NT2/D1 (cell line): ENCODE results near the gene NCCRP1.
A peak's percentile ranks its signal among the peaks of the same experiment; 100 is the strongest.

Experiments used
- DNase-seq: peaks from one replicate; pipeline ENCODE4 v3.0.0-alpha.2; 2011; ENCODE audit warnings: low read depth, low spot score
- H3K27me3 ChIP-seq: 2 replicates; pipeline ENCODE4 v1.6.0; 2011; ENCODE audit warnings: mild to moderate bottlenecking; ENCODE audit not compliant: insufficient read length, insufficient read depth
- H3K36me3 ChIP-seq: 2 replicates; pipeline ENCODE4 v1.6.1; 2011; ENCODE audit warnings: mild to moderate bottlenecking, low read length, mixed read lengths; ENCODE audit not compliant: insufficient read depth, insufficient read length
- H3K4me1 ChIP-seq: 2 replicates; pipeline ENCODE4 v1.5.1; 2011; ENCODE audit not compliant: insufficient read depth, insufficient read length
- H3K4me3 ChIP-seq: 2 replicates; pipeline ENCODE4 v1.5.1; 2011; ENCODE audit warnings: low read depth; ENCODE audit not compliant: insufficient read length
- H3K9ac ChIP-seq: 2 replicates; pipeline ENCODE4 v1.6.0; 2011; ENCODE audit warnings: low read depth; ENCODE audit not compliant: insufficient read length
- H3K9me3 ChIP-seq: 2 replicates; pipeline ENCODE4 v1.5.1; 2011; ENCODE audit warnings: mild to moderate bottlenecking, low read length; ENCODE audit not compliant: insufficient read depth
- SUZ12 ChIP-seq: IDR thresholded peaks from 2 replicates; pipeline ENCODE4 v1.6.1; 2011; ENCODE audit not compliant: insufficient read length, insufficient read depth; ENCODE audit errors: extremely low read depth
- YY1 ChIP-seq: IDR thresholded peaks from 2 replicates; pipeline ENCODE4 v1.6.1; 2011; ENCODE audit not compliant: insufficient read length, insufficient read depth
- ZNF274 ChIP-seq: IDR thresholded peaks from 2 replicates; pipeline ENCODE4 v1.6.1; 2011; ENCODE audit warnings: mild to moderate bottlenecking, low read depth, low read length

The NCCRP1 gene

DNA sequence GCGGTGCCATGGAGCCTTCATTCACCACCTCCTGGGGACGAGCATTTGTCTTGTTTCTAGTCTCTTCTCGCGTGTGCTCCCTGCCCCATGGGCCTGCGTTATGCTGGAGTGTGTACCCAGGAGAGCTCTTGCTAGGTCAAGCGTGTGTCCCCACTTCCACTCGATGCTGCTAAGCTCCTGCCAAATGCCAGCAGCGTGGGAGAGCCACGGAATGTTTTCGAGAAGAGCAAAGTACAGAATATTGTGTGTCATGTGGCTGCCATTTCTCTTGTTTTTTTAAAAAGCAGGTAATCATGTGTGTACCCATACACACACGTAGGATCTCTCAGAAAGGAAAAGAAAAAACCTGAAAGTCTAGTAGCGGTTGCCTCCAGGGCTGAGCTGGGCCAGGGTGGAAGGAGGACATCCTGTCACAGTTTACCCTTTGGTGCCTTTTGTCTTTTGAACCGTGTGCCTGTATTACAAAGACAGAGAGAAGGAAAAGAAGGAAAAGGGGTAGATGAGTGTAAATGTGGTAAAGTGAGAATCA, 42.6 kb upstream of the NCCRP1 start:
- Histone ChIP-seq H3K4me3 (no peak overlapping the region), H3K27me3 (no peaks in the 10 kb centered on the region), H3K9me3 (peaks cover under 1% of the 10 kb centered on the region; the same call in 1 of the 2 replicates), H3K36me3 (peaks cover 13% of the 10 kb centered on the region), H3K9ac (no peak overlapping the region), H3K4me1 (peaks cover 9% of the 10 kb centered on the region)
- TF ChIP-seq ZNF274 (no peak), YY1 (no peak), SUZ12 (no peak)
- no peak for DNase-seq

DNA sequence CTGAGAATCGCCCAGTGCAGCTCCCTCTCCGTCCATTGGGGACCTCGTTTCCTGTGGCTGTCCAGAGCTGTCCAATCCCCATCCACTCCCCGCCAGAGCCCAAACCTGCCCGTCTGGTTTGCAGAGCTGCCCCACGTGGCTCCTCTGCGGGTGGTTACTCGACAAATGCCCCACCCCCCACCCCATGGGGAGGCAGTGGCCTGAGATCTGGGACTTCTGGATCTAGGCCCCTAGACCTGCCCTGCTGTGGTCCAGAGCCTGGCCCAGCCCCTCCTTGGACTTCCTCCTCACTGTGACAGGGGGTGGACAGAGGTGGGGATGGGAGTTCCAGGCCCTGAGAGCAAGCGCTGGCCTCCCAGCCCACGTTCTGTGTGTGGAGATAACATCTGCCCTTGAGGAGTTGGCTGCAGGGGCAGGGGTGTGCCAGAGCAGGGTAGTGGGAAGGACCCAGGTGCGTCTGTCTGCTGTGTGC, 42.1 kb upstream of the NCCRP1 start:
- TF ChIP-seq ZNF274 (no peak), YY1 (no peak), SUZ12 (no peak)
- peaks cover 13% of the 10 kb centered on the region for H3K36me3 ChIP-seq
- H3K9me3 ChIP-seq, result no peaks in the 10 kb centered on the region
- no peak overlapping the region for H3K9ac ChIP-seq
- H3K4me1 ChIP-seq, result peaks cover 9% of the 10 kb centered on the region
- no peak overlapping the region for H3K4me3 ChIP-seq
- no peak for DNase-seq
- H3K27me3 ChIP-seq, result no peaks in the 10 kb centered on the region

DNA sequence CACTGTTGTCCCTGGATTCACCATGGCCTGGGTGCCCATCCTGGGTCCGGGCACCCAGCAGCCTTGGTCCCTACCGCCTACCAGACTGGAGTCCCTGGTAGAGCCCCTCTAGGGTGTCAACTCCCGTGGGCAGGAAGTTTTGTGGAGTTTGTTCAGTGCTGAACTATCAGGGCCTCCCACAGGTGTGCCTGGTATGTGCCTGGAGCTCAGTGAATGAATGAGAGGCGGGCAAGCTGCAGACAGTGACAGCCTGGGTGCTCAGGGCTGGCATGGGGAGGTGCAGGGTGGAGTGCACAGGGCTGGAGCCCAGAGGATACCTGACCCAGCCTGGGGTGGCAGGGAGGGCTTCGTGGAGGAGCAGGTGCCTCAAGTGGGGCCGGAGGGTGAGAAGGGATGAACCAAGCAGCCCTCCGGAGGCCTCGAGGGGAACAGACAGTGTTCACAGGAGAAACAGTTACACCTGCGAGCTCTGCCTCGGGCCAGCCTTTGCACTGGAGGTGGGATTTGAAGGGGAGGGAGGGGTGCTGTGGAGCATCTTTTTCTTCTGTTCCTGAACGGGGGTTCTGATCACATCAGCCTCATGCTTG, 41.6 kb upstream of the NCCRP1 start:
- Histone ChIP-seq H3K4me3 (no peak overlapping the region), H3K36me3 (peaks cover 14% of the 10 kb centered on the region), H3K27me3 (no peaks in the 10 kb centered on the region), H3K4me1 (peaks cover 9% of the 10 kb centered on the region), H3K9ac (no peak overlapping the region), H3K9me3 (no peaks in the 10 kb centered on the region)
- DNase-seq, result no peak
- TF ChIP-seq YY1, result no peak
- TF ChIP-seq SUZ12, result no peak
- TF ChIP-seq ZNF274, result no peak

DNA sequence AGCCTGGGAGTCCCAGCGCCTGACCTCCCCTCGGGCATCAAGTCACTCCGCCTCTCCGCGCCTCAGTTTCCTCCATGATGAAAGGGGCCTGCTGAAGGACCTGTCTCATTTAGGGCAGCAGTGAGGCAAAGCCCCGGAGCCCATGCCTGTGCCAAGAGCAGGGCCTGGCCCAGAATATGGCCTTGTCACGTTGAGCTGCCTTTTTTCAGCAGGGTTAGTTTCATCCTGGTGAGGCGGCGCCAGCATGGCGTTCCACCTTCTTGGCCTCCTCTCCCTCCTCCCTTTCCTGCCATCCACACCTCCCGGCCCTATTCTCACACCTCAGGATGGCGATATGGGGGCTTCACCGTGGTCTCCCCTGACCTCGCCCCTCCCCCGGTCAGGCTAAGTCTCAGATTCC, 41.0 kb upstream of the NCCRP1 start:
- TF ChIP-seq YY1, result no peak
- no peak for TF ChIP-seq ZNF274
- TF ChIP-seq SUZ12, result no peak
- no peak overlapping the region for H3K9ac ChIP-seq
- no peaks in the 10 kb centered on the region for H3K9me3 ChIP-seq
- H3K27me3 ChIP-seq, result no peaks in the 10 kb centered on the region
- DNase-seq, result no peak
- peaks cover 19% of the 10 kb centered on the region for H3K36me3 ChIP-seq
- H3K4me1 ChIP-seq, result peaks cover 9% of the 10 kb centered on the region
- no peak overlapping the region for H3K4me3 ChIP-seq

DNA sequence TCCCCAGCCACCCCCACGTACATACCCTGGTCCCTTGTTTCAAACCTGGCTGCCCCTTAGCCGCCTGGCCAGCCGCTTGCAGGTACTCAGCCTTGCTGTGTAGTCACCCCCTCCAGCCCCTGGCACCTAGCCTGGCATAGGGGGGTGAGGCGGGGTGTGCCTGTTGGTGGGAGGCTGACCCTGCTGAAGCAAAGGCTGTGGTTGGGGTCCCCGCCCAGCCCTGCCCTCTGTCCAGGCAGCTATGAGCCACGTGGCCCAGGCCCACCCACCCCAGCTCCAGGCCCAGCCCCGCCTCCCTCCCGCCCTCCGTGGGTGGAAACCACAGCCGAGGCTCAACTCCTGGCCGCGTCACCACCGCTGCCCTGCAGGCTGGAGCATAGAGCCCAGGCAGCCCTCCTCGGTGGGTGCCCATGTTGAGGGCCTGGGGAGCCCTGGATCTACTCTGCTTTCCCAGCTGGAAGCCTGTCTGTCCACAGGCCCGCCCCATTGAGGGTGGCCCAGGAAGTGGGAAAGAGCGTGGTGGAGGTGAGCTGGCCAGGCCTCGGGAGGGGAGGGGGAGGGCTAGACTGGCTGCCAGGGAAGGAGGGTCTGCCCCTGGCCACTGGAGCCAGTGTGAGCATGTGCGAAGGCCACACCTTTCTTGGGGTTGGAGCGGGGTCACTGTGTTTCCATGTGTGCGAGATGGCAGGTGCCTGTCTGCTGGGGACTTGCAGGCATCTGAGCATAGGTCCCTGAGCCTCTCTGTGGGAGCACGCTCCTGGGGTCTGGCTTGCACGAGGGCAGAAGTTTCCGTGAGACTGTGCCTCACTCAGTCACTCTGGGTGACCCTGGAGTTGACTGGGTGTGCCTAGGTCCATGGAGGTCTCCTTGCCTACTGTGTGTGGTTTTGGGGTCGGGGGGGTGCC, 40.2 kb upstream of the NCCRP1 start:
- H3K4me1 ChIP-seq, result peaks cover 9% of the 10 kb centered on the region
- peak overlapping the region; percentile 36 for H3K9ac ChIP-seq
- peaks cover 16% of the 10 kb centered on the region for H3K36me3 ChIP-seq
- no peaks in the 10 kb centered on the region for H3K9me3 ChIP-seq
- H3K27me3 ChIP-seq, result no peaks in the 10 kb centered on the region
- H3K4me3 ChIP-seq, result no peak overlapping the region
- no peak for DNase-seq
- no peak for TF ChIP-seq ZNF274
- no peak for TF ChIP-seq YY1
- TF ChIP-seq SUZ12, result no peak

DNA sequence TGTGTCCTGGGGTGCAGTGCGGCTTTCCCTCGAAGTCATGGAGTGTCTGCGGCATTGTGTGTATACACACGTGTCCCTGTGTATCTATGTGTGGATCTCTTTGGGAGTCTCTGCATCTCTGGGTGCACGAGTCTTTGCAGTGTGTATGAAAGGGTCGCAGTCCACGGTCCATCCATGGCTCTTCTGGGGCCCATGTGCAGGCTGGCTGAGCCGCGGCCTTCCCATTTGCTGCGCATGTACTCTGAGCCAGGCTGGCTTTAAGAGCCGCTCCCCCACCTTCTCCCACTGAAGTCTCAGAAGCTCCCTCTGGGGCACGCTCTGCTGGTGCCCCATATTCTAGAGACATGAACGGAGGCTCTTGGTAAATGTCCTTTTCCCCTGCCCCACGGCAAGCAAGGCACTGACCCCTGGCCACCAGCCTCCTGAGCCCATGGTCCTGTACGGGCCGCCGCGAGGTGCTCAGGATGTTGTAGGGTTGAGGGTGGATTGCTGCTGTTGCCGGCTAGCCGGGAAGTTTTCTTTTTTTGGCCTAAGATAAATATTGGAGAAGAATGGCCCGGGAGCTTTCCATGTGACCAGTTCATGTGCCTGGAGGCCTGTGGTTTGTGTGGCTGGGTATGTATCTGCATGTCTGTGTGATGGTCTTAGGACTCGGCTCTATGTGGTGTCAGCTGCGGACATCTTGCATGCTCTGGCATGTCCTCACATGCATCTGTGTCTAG, 39.3 kb upstream of the NCCRP1 start:
- TF ChIP-seq YY1 (no peak), SUZ12 (no peak), ZNF274 (no peak)
- H3K27me3 ChIP-seq, result no peaks in the 10 kb centered on the region
- H3K9me3 ChIP-seq, result no peaks in the 10 kb centered on the region
- DNase-seq, result no peak
- no peak overlapping the region for H3K9ac ChIP-seq
- H3K4me3 ChIP-seq, result no peak overlapping the region
- H3K36me3 ChIP-seq, result peaks cover 16% of the 10 kb centered on the region
- peaks cover 9% of the 10 kb centered on the region for H3K4me1 ChIP-seq

DNA sequence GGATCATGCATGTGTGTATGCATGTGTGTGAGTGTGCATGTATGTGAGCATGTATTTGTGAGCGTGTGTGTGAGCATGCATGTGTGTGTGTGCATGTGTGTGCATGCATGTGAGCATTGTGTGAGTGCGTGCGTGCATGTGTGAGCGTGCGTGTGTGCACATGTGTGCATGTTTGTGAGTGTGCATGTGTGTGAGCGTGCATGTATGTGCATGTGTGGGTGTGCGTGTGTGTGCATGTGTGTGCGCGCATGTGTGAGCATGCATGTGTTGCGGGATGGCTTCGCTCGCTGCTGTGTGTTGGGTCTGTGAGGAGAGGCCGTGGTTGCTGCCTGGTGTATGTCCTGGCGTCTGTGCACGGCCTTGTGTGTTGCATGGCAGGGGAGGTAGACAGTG, 38.8 kb upstream of the NCCRP1 start:
- no peak for DNase-seq
- H3K4me1 ChIP-seq, result peaks cover 9% of the 10 kb centered on the region

More for the DNA sequence above, 38.8 kb upstream of the NCCRP1 start:
- Histone ChIP-seq H3K9ac (no peak overlapping the region), H3K27me3 (no peaks in the 10 kb centered on the region), H3K36me3 (peaks cover 16% of the 10 kb centered on the region), H3K4me3 (no peak overlapping the region), H3K9me3 (no peaks in the 10 kb centered on the region)
- TF ChIP-seq YY1 (no peak), SUZ12 (no peak)
